COLO668 (cell line): ENCODE results near the gene CERS6.
"Not testable (repeated sequence)": the region's sequence is repeated elsewhere in the genome, so short reads cannot be mapped to it uniquely, and the experiment has no call there.

Experiments
- DNase-seq: peaks from one replicate; lab custom pipeline; 2025; ENCODE audit not compliant: unreplicated experiment; lab: John Stamatoyannopoulos, UW

CERS6 gene

GRCh38 chr2:168496906-168497305 is 40.8 kb downstream of the CERS6 start:
- no peak for DNase-seq

DNA sequence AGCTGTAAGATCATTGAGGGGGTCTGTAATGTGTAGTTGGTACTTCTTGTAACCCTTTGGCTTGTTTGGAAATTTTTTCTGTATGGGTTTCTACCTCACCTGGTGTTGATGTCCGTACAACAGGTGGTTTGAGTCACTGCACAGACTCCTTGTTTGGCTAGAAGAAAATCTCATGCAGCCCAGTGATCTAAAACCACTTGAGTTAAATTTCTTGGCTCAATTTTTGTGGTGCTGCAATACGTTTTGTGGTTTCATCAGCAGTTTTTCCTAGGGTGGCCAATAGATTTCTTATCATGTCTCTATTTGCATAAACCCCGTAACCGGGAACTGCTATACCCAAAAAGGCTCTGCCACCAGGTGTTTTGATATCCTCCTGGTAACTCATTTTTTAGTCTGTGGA is 43.4 kb downstream of the CERS6 start:
- DNase-seq: no peak

- no peak for DNase-seq
Measured at GRCh38 chr2:168500516-168500915, 44.4 kb downstream of the CERS6 start.

GRCh38 chr2:168501466-168502065 is 45.5 kb downstream of the CERS6 start:
- no peak for DNase-seq

GRCh38 chr2:168502852-168503251 is 46.8 kb downstream of the CERS6 start:
- not testable (repeated sequence) for DNase-seq

DNA sequence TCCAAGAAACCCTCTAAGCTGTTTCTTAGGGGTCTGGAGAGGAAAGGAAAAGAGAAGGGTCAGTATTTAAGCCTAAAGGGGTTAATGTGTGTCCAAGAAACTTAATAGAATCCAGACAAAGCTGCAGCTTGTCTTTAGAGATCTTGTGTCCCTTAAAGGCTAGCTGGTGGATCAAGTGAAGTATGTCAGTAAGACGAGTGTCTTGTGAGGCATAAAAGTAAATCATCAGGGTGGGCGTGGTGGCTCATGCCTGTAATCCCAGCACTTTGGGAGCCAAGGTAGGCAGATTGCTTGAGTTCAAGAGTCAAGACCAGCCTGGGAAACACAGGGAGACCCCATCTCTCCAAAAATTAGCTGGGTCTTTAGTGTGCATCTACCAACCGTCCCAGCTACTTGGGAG is 47.8 kb downstream of the CERS6 start:
- no peak for DNase-seq

GRCh38 chr2:168504323-168504722 is 48.3 kb downstream of the CERS6 start:
- no peak for DNase-seq

DNA sequence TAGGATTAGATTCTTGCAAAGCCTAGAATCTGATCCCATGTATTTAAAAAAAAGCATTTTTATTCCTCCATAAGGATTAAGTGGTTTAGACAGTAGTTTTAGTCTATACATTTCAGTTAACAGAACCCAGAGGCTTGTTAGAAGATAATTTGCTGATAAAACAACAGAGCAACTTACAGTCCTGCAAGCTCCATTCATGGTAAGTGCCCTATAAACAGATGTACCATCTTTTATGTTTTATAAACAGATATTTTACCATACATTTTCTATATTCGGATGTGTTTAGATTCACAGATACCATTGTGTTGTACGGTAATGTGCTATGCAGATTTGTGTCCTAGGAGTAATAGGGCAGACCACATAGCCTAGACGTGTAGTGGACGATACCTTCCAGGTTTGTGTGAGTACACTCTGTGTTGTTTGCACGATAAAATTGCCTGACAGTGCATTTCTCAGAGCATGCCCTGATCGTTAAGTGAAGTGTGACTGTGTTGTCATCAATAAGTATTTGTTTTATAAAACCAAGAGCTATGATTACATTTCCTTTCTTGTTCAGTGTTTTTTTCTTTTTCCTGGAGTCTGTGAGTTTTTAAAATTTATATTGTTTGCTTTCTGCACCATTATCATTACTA is 54.2 kb downstream of the CERS6 start:
- DNase-seq: no peak

DNA sequence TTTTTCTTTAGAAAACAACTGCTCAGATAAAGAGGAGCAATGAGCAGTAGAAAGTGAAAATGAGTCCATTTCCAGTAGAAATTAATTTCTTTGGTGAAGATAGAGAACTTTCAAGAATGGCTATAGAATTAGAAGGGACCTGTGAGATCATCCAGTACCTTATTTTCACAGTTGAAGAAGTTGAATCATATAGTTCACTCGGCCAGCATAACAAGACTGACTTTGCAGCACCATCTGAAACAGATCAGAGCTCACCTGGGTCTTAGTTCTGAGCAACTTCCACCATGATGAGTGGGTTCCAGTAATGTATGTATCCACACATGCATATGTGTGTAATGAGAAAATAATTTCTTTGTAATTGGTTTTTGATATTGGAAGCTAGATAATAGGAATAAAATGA is 58.6 kb downstream of the CERS6 start:
- DNase-seq: no peak

DNA sequence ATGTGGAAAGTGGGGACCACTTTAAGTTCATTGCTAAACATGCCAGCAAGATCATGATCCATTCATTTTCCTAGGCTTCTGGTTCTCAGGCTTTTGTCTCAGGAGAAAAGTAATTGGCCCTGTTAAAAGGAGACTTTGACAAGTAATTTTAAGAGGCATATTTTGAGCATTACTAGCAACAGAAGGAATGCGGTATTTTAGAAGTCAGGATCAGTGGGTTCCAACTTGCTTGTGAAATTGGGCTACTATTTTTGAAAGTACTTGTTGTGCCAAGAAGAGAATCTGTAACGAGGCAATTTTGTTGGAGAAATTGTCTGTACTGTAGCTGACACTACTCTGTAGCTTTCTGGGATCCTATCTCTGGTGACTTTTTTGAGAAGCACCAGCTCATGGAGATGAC is 59.4 kb downstream of the CERS6 start:
- DNase-seq: no peak

GRCh38 chr2:168517816-168518215 is 61.7 kb downstream of the CERS6 start:
- no peak for DNase-seq

DNA sequence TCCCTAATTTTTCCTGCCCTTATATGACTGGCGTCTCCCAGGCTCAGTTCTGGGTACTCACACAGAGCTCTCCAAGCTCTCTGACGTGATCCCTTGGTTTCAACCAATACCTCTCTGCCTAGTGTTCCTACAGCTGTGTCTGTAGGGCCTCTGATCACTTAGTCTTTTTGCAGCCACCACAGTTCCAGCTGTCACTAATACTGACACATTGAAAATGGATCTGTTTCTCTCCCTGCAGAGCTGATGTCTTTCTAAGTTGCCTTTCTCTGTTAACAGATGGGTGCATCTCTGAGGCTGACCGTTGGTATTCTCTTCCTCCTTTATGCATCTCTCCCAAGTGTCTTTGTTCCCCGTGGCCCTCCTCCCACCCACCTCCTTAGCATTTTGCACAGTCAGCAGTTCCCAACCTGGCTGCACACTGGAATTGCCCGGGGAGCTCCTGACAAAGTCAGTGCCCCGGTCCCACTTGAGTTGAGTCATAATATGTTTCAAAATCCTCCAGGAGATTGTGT is 62.5 kb downstream of the CERS6 start:
- DNase-seq: no peak

DNA sequence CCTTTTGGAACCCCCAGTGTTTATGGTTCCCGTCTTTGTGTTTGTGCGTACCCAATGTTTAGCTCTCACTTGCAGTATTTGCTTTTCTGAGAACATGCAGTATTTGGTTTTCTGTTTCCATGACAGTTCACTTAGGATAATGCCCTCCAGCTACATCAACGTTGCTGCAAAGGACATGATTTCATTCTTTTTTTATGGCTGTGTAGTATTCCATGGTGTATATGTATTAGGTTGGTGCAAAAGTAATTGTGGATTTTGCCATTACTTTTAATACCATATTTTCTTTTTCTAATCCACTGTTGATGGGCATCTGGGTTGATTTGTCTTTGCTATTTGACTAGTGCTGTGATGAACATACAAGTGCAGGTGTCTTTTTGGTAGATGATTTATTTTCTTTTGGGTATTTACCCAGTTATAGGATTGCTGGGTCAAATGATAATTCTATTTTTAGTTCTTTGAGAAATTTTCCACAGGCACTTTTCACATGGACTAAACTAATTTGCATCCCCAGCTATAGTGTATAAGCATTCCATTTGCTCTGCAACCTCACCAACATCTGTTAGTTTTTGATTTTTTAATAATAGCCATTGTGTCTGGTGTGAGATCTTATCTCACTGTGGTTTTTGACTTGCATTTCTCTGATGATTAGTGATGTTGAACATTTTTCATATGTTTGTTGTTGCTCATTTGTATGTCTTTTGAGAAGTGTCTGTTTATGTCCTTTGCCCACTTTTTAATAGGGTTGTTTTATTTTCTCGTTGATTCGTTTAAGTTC is 63.6 kb downstream of the CERS6 start:
- no peak for DNase-seq

GRCh38 chr2:168521053-168521741 is 65.1 kb downstream of the CERS6 start:
- no peak for DNase-seq

DNA sequence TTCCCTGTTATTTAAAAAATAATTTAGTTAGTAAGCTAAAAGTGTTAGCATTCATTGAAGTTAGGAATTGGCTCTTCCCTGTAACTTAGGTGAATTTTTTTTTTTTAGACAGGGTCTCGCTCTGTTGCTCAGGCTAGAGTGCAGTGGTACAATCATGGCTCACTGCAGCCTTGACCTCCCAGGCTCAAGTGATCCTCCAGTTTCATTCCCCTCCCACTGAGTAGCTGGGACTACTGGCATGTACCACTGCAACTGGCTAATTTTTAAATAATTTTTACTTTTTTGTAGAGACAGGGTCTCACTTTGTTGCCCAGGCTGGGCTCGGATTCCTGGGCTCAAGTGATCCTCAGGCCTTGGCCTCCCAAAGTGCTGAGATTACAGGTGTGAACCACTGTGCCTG is 66.4 kb downstream of the CERS6 start:
- no peak for DNase-seq

GRCh38 chr2:168524005-168524404 is 67.9 kb downstream of the CERS6 start:
- DNase-seq: no peak

- DNase-seq: no peak
Measured at GRCh38 chr2:168525020-168525419, 68.9 kb downstream of the CERS6 start.

GRCh38 chr2:168525716-168526446 is 69.8 kb downstream of the CERS6 start:
- DNase-seq: no peak

DNA sequence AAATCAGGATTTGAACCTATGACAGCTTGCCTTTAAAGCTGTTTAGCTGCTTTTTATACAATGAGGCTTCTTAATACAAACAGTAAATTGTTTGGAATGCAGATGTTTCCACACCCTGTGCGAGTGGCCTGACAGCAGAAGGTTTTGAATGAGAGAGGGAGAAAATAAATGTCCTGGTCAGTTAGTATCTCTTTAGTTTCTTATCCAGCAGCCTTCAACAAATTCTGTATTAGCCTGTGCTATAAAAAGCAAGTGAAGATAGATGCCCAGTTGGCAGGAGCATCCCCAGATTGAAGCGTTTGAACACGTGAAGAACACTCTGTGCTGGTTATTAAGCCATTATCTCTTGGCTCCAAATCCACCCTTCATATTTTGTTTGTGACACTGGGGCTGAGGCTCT is 70.6 kb downstream of the CERS6 start:
- no peak for DNase-seq

- DNase-seq: no peak
Measured at GRCh38 chr2:168528016-168528415, 71.9 kb downstream of the CERS6 start.

- DNase-seq: no peak
Measured at GRCh38 chr2:168528469-168528868, 72.4 kb downstream of the CERS6 start.
